Neural progenitor cell (in vitro differentiated cells): ENCODE results near the gene CHD5. TPM values are rescaled to one million over a fixed set of nuclear protein-coding genes. Genes with fewer than 3 reads are reported as not detected.

Experiments
- DNase-seq: peaks from one replicate; pipeline ENCODE4 v3.0.0-alpha.2; 2016; ENCODE audit warnings: low spot score
- H2AFZ ChIP-seq: fragments of 200-600 bp; sonication (generic); replicated peaks from 2 replicates; pipeline ENCODE4 v1.6.1; 2016; ENCODE audit warnings: antibody characterized with exemption
- H3F3A ChIP-seq: fragments of 200-600 bp; sonication (generic); 2 replicates; pipeline ENCODE4 v1.6.1; 2016; ENCODE audit warnings: antibody characterized with exemption, low read depth
- H3K27ac ChIP-seq: fragments of 200-600 bp; sonication (generic); 2 replicates; pipeline ENCODE4 v1.5.1; 2016; ENCODE audit warnings: mild to moderate bottlenecking
- H3K27me3 ChIP-seq: fragments of 200-600 bp; sonication (generic); 2 replicates; pipeline ENCODE4 v1.6.1; 2016; ENCODE audit warnings: mild to moderate bottlenecking, moderate library complexity
- H3K36me3 ChIP-seq: fragments of 200-600 bp; sonication (generic); 2 replicates; pipeline ENCODE4 v1.5.1; 2016
- H3K4me1 ChIP-seq: fragments of 200-600 bp; sonication (generic); 2 replicates; pipeline ENCODE4 v1.6.1; 2016; ENCODE audit warnings: mixed run types
- H3K4me2 ChIP-seq: fragments of 200-600 bp; sonication (generic); 2 replicates; pipeline ENCODE4 v1.6.1; 2016
- H3K4me3 ChIP-seq: fragments of 200-600 bp; sonication (generic); 2 replicates; pipeline ENCODE4 v1.5.1; 2016
- H3K79me2 ChIP-seq: fragments of 200-600 bp; sonication (generic); 2 replicates; pipeline ENCODE4 v1.6.1; 2016; ENCODE audit warnings: low read depth
- H3K9ac ChIP-seq: fragments of 200-600 bp; sonication (generic); 2 replicates; pipeline ENCODE4 v1.6.1; 2016
- H3K9me3 ChIP-seq: fragments of 200-600 bp; sonication (generic); 2 replicates; pipeline ENCODE4 v1.5.1; 2016; ENCODE audit warnings: low read depth
- H4K20me1 ChIP-seq: fragments of 200-600 bp; sonication (generic); 2 replicates; pipeline ENCODE4 v1.6.1; 2016; ENCODE audit warnings: low read depth
- H3K27ac Mint-ChIP-seq: 3 replicates; pipeline ENCODE4 v1.8.0; 2021; ENCODE audit warnings: mixed read lengths
- H3K27me3 Mint-ChIP-seq: 2 replicates; pipeline ENCODE4 v1.8.0; 2022; ENCODE audit warnings: low read depth, mild to moderate bottlenecking, inconsistent platforms, moderate library complexity, mixed read lengths; ENCODE audit not compliant: insufficient read depth
- H3K36me3 Mint-ChIP-seq: 3 replicates; pipeline ENCODE4 v1.8.0; 2021; ENCODE audit warnings: mixed read lengths
- H3K4me1 Mint-ChIP-seq: 3 replicates; pipeline ENCODE4 v1.8.0; 2021; ENCODE audit warnings: mixed read lengths
- H3K4me3 Mint-ChIP-seq: 3 replicates; pipeline ENCODE4 v1.8.0; 2021; ENCODE audit warnings: mild to moderate bottlenecking, moderate library complexity, mixed read lengths
- H3K9me3 Mint-ChIP-seq: 3 replicates; pipeline ENCODE4 v1.8.0; 2020; ENCODE audit warnings: mixed read lengths
- EZH2 ChIP-seq: fragments of 200-600 bp; sonication (generic); IDR thresholded peaks from 2 replicates; pipeline ENCODE4 v1.6.1; 2017; ENCODE audit warnings: antibody characterized with exemption, mild to moderate bottlenecking, moderate library complexity
- EZH2phosphoT487 ChIP-seq: fragments of 200-600 bp; sonication (generic); IDR thresholded peaks from 2 replicates; pipeline ENCODE4 v1.6.1; 2017; ENCODE audit warnings: antibody characterized with exemption
- total RNA-seq: library from RNA; depleted of rRNA; stranded (reverse); fragments of >200 nt; gene quantifications from 2 replicates; pipeline ENCODE4 v1.2.3, GENCODE V29; 2015; ENCODE audit warnings: low replicate concordance
- TF ChIP-seq, protein P1 (sequence below): fragments of 200-600 bp; sonication (generic); IDR thresholded peaks from 2 replicates; pipeline ENCODE4 v1.5.1; 2017; ENCODE audit warnings: antibody characterized with exemption, mild to moderate bottlenecking

CHD5 gene
- total RNA-seq, 1 donor from 2014 or later, result 0.17 TPM

- peaks cover 29% of the 10 kb centered on the region for H3K4me1 Mint-ChIP-seq
- no peaks in the 10 kb centered on the region for H3K27me3 Mint-ChIP-seq
- Histone ChIP-seq H2AFZ (no peak overlapping the region), H3K79me2 (no peaks in the 10 kb centered on the region), H3K36me3 (no peaks in the 10 kb centered on the region), H3K27me3 (no peaks in the 10 kb centered on the region), H3K9me3 (no peaks in the 10 kb centered on the region), H3K9ac (no peak overlapping the region), H3K4me2 (no peak overlapping the region), H3K4me1 (peaks cover 10% of the 10 kb centered on the region), H3K27ac (no peak overlapping the region), H3F3A (no peaks in the 10 kb centered on the region), H3K4me3 (no peak overlapping the region), H4K20me1 (no peaks in the 10 kb centered on the region)
- TF ChIP-seq, protein P1, sequence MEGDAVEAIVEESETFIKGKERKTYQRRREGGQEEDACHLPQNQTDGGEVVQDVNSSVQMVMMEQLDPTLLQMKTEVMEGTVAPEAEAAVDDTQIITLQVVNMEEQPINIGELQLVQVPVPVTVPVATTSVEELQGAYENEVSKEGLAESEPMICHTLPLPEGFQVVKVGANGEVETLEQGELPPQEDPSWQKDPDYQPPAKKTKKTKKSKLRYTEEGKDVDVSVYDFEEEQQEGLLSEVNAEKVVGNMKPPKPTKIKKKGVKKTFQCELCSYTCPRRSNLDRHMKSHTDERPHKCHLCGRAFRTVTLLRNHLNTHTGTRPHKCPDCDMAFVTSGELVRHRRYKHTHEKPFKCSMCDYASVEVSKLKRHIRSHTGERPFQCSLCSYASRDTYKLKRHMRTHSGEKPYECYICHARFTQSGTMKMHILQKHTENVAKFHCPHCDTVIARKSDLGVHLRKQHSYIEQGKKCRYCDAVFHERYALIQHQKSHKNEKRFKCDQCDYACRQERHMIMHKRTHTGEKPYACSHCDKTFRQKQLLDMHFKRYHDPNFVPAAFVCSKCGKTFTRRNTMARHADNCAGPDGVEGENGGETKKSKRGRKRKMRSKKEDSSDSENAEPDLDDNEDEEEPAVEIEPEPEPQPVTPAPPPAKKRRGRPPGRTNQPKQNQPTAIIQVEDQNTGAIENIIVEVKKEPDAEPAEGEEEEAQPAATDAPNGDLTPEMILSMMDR, result no peak
- TF ChIP-seq EZH2phosphoT487, result no peak
- no peak for TF ChIP-seq EZH2
- H3K9me3 Mint-ChIP-seq, result no peaks in the 10 kb centered on the region
- H3K4me3 Mint-ChIP-seq, result no peak overlapping the region
- H3K36me3 Mint-ChIP-seq, result no peaks in the 10 kb centered on the region
- DNase-seq, result no peak
- peak overlapping the region; percentile 12 for H3K27ac Mint-ChIP-seq
Observed at GRCh38 chr1:6084781-6085495, 95.2 kb downstream of the CHD5 start.

DNA sequence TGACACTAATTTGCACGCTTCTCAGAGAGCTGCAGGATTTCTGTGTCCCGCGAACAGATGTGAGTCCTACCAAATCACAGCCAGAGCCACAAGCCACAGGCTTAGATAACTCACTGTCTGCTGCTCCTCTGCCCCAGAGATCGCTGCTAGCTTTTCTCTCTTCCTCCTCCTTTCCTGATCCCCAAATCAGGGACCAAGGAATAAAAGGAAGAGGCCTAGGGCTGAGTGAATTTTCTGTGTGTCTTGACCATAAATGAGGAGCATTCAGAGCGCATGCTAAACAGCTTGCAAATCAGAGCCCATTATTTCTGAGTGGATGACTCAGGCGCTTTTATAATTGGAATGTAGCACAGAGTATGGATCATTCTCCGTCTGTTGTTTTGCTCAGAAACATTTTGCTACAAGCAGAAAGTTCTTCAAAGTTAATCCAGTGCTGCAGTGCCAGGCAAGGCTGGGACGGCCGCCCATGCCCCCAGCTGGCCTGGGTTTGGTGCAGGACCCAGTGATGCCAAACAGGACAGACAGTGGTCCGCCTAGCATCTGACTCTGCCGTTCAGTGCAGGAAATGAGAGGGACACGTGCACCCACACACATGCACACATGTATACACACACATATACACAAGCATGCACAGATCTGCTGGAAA lies 96.2 kb downstream of the CHD5 start:
- H3K36me3 Mint-ChIP-seq, result no peaks in the 10 kb centered on the region
- H3K4me1 Mint-ChIP-seq, result peaks cover 34% of the 10 kb centered on the region
- Histone ChIP-seq H4K20me1 (no peaks in the 10 kb centered on the region), H3K9ac (no peak overlapping the region), H3K79me2 (no peaks in the 10 kb centered on the region), H2AFZ (no peak overlapping the region), H3K36me3 (no peaks in the 10 kb centered on the region), H3K4me1 (peaks cover 10% of the 10 kb centered on the region), H3K27ac (no peak overlapping the region), H3K27me3 (no peaks in the 10 kb centered on the region), H3F3A (no peaks in the 10 kb centered on the region), H3K9me3 (no peaks in the 10 kb centered on the region), H3K4me2 (no peak overlapping the region), H3K4me3 (no peak overlapping the region)
- no peaks in the 10 kb centered on the region for H3K27me3 Mint-ChIP-seq
- no peaks in the 10 kb centered on the region for H3K9me3 Mint-ChIP-seq
- H3K27ac Mint-ChIP-seq, result no peak overlapping the region
- no peak overlapping the region for H3K4me3 Mint-ChIP-seq
- TF ChIP-seq, protein P1, result no peak
- TF ChIP-seq EZH2 (no peak), EZH2phosphoT487 (no peak)
- no peak for DNase-seq

GRCh38 chr1:6083385-6083784 lies 96.7 kb downstream of the CHD5 start:
- peaks cover 34% of the 10 kb centered on the region for H3K4me1 Mint-ChIP-seq
- Histone ChIP-seq H3F3A (no peaks in the 10 kb centered on the region), H3K4me1 (peaks cover 10% of the 10 kb centered on the region), H3K27me3 (no peaks in the 10 kb centered on the region), H3K4me2 (no peak overlapping the region), H3K9ac (no peak overlapping the region), H2AFZ (no peak overlapping the region), H3K36me3 (no peaks in the 10 kb centered on the region), H3K9me3 (no peaks in the 10 kb centered on the region), H4K20me1 (no peaks in the 10 kb centered on the region), H3K27ac (no peak overlapping the region), H3K4me3 (no peak overlapping the region), H3K79me2 (no peaks in the 10 kb centered on the region)
- TF ChIP-seq EZH2phosphoT487, result no peak
- TF ChIP-seq EZH2, result no peak
- TF ChIP-seq, protein P1, result no peak
- no peak overlapping the region for H3K27ac Mint-ChIP-seq
- H3K9me3 Mint-ChIP-seq, result no peaks in the 10 kb centered on the region
- H3K4me3 Mint-ChIP-seq, result no peak overlapping the region
- peaks cover 5% of the 10 kb centered on the region for H3K27me3 Mint-ChIP-seq
- no peak for DNase-seq
- no peaks in the 10 kb centered on the region for H3K36me3 Mint-ChIP-seq
